ENCODE data around the gene DNAH1.

- no peak for TF ChIP-seq POLR2A (IDR thresholded peaks at IDR 0.05; ENCODE audit: borderline replicate concordance, extremely low read depth, insufficient read depth, insufficient read length)
- no peak for TF ChIP-seq CTCF (IDR thresholded peaks at IDR 0.05 in 2 of 3, conservative IDR thresholded peaks at IDR 0.05 in 1 of 3; ENCODE audit: borderline replicate concordance in 1 of 3, insufficient read depth in 1 of 3, low read depth in 2 of 3, low read length in 2 of 3)
- TF ChIP-seq EZH2 (IDR thresholded peaks at IDR 0.05): no peak
- TF ChIP-seq CEBPB (IDR thresholded peaks at IDR 0.05; ENCODE audit: low read depth): no peak
- no peak for TF ChIP-seq REST (IDR thresholded peaks at IDR 0.05; ENCODE audit: low read depth)
- TF ChIP-seq POLR2AphosphoS5 (IDR thresholded peaks at IDR 0.05; ENCODE audit: low read depth, low read length): no peak
These were observed 15.8 kb downstream of the DNAH1 start for GRCh38 chr3:52331906-52332305.
